Muscle layer of colon (tissue), 2 donors: ENCODE measurements around the gene PCDH17.

Source experiments
- H3K27ac ChIP-seq: one replicate; pipeline ENCODE4 v1.7.0; 2013; ENCODE audit warnings: low read depth, mild to moderate bottlenecking, low read length, moderate library complexity
- H3K27me3 ChIP-seq, 2 donors: one replicate each; pipeline ENCODE4 v1.7.0; 2013; ENCODE audit warnings: low read length in 2 of 2, mild to moderate bottlenecking in 2 of 2; ENCODE audit not compliant: insufficient read depth in 2 of 2, control insufficient read depth in 1 of 2
- H3K36me3 ChIP-seq: one replicate; pipeline ENCODE4 v1.7.0; 2013; ENCODE audit warnings: mild to moderate bottlenecking, low read length; ENCODE audit not compliant: insufficient read depth
- H3K4me1 ChIP-seq: one replicate; pipeline ENCODE4 v1.7.0; 2013; ENCODE audit warnings: mild to moderate bottlenecking, low read length; ENCODE audit not compliant: insufficient read depth
- H3K4me3 ChIP-seq, 2 donors: one replicate each; pipeline ENCODE4 v1.7.0; 2013; ENCODE audit warnings: low read length in 2 of 2, low read depth in 1 of 2, mild to moderate bottlenecking in 1 of 2, moderate library complexity in 1 of 2
- H3K9ac ChIP-seq: one replicate; pipeline ENCODE4 v1.7.0; 2013; ENCODE audit warnings: low read length
- H3K9me3 ChIP-seq: one replicate; pipeline ENCODE4 v1.7.0; 2013; ENCODE audit warnings: mild to moderate bottlenecking, low read length
- donor health status: abdominal sarcoma.
- donor health status: Adenocarcinoma of cecum.

PCDH17 gene

GRCh38 chr13:57629391-57629804, 2.1 kb upstream of the PCDH17 start:
- Histone ChIP-seq H3K4me3 (peak overlapping the region; percentile 52 to 55), H3K27me3 (peaks cover 41 to 58% of the 10 kb centered on the region in 2 donors), H3K9me3 (no peaks in the 10 kb centered on the region), H3K4me1 (peaks cover 24% of the 10 kb centered on the region), H3K36me3 (no peaks in the 10 kb centered on the region), H3K9ac (no peak overlapping the region), H3K27ac (no peak overlapping the region)

GRCh38 chr13:57629821-57630235, 1.7 kb upstream of the PCDH17 start:
- H3K9me3 ChIP-seq, result no peaks in the 10 kb centered on the region
- peaks cover 41 to 59% of the 10 kb centered on the region in 2 donors for H3K27me3 ChIP-seq
- H3K9ac ChIP-seq, result no peak overlapping the region
- H3K36me3 ChIP-seq, result no peaks in the 10 kb centered on the region
- H3K27ac ChIP-seq, result peak overlapping the region; percentile 24
- H3K4me1 ChIP-seq, result peaks cover 24% of the 10 kb centered on the region
- peak overlapping the region; percentile 52 to 55 for H3K4me3 ChIP-seq

- Histone ChIP-seq H3K27ac (peak overlapping the region; percentile 36), H3K9ac (no peak overlapping the region), H3K4me3 (peak overlapping the region; percentile 60 to 77), H3K4me1 (peaks cover 24% of the 10 kb centered on the region), H3K9me3 (no peaks in the 10 kb centered on the region), H3K27me3 (peaks cover 41 to 59% of the 10 kb centered on the region in 2 donors), H3K36me3 (no peaks in the 10 kb centered on the region)
Measured at GRCh38 chr13:57630661-57631595, 616 bp upstream of the PCDH17 start.

- Histone ChIP-seq H3K4me1 (peaks cover 24% of the 10 kb centered on the region), H3K27ac (peak overlapping the region; percentile 56), H3K9ac (no peak overlapping the region), H3K27me3 (peaks cover 41 to 59% of the 10 kb centered on the region in 2 donors), H3K9me3 (no peaks in the 10 kb centered on the region), H3K4me3 (peak overlapping the region; percentile 60 to 77), H3K36me3 (no peaks in the 10 kb centered on the region)
Measured at GRCh38 chr13:57632276-57633140, 964 bp downstream of the PCDH17 start.

GRCh38 chr13:57633141-57633949, 1.8 kb downstream of the PCDH17 start:
- peaks cover 37 to 54% of the 10 kb centered on the region in 2 donors for H3K27me3 ChIP-seq
- H3K4me1 ChIP-seq, result peaks cover 24% of the 10 kb centered on the region
- peak overlapping the region; percentile 60 to 77 for H3K4me3 ChIP-seq
- H3K27ac ChIP-seq, result no peak overlapping the region
- H3K9me3 ChIP-seq, result no peaks in the 10 kb centered on the region
- peak overlapping the region; percentile 17 for H3K9ac ChIP-seq
- no peaks in the 10 kb centered on the region for H3K36me3 ChIP-seq

- no peak overlapping the region for H3K27ac ChIP-seq
- H3K27me3 ChIP-seq, result peaks cover 28 to 47% of the 10 kb centered on the region in 2 donors
- H3K9me3 ChIP-seq, result no peaks in the 10 kb centered on the region
- peak overlapping the region; percentile 17 for H3K9ac ChIP-seq
- peak overlapping the region; percentile 17 to 56 for H3K4me3 ChIP-seq
- H3K36me3 ChIP-seq, result no peaks in the 10 kb centered on the region
- peaks cover 19% of the 10 kb centered on the region for H3K4me1 ChIP-seq
Measured at GRCh38 chr13:57633950-57634838, 2.6 kb downstream of the PCDH17 start.

- peaks cover 24 to 41% of the 10 kb centered on the region in 2 donors for H3K27me3 ChIP-seq
- H3K27ac ChIP-seq, result no peak overlapping the region
- no peak overlapping the region for H3K9ac ChIP-seq
- peaks cover 16% of the 10 kb centered on the region for H3K4me1 ChIP-seq
- no peaks in the 10 kb centered on the region for H3K36me3 ChIP-seq
- peak overlapping the region in 1 of 2 donors; percentile 56 for H3K4me3 ChIP-seq
- no peaks in the 10 kb centered on the region for H3K9me3 ChIP-seq
Measured at GRCh38 chr13:57634839-57635165, 3.3 kb downstream of the PCDH17 start.

GRCh38 chr13:57635541-57636085, 4.1 kb downstream of the PCDH17 start:
- H3K4me1 ChIP-seq, result peaks cover 10% of the 10 kb centered on the region
- H3K36me3 ChIP-seq, result no peaks in the 10 kb centered on the region
- H3K27me3 ChIP-seq, result peaks cover 24 to 36% of the 10 kb centered on the region in 2 donors
- no peak overlapping the region for H3K9ac ChIP-seq
- H3K9me3 ChIP-seq, result no peaks in the 10 kb centered on the region
- H3K27ac ChIP-seq, result no peak overlapping the region
- no peak overlapping the region for H3K4me3 ChIP-seq

- H3K4me1 ChIP-seq, result no peaks in the 10 kb centered on the region
- H3K36me3 ChIP-seq, result no peaks in the 10 kb centered on the region
- peaks cover 12 to 26% of the 10 kb centered on the region in 2 donors for H3K27me3 ChIP-seq
- no peak overlapping the region for H3K9ac ChIP-seq
- no peaks in the 10 kb centered on the region for H3K9me3 ChIP-seq
- H3K27ac ChIP-seq, result no peak overlapping the region
- no peak overlapping the region for H3K4me3 ChIP-seq
Measured at GRCh38 chr13:57636816-57637215, 5.3 kb downstream of the PCDH17 start.

GRCh38 chr13:57637515-57637914, 6.0 kb downstream of the PCDH17 start:
- Histone ChIP-seq H3K9ac (no peak overlapping the region), H3K27me3 (peaks cover 9 to 19% of the 10 kb centered on the region in 2 donors), H3K4me3 (no peak overlapping the region), H3K36me3 (no peaks in the 10 kb centered on the region), H3K27ac (no peak overlapping the region), H3K4me1 (no peaks in the 10 kb centered on the region), H3K9me3 (no peaks in the 10 kb centered on the region)
